Hepatocyte (in vitro differentiated cells): Measurements from ENCODE around the gene MYOD1. TPM values are rescaled to one million over a fixed set of nuclear protein-coding genes. Genes with fewer than 3 reads are reported as not detected.

Experiments used
- DNase-seq: peaks from one replicate; pipeline ENCODE4 v3.0.0-alpha.2; 2016; ENCODE audit warnings: low spot score
- H2AFZ ChIP-seq: fragments of 200-600 bp; sonication (generic); 2 replicates; pipeline ENCODE4 v1.6.0; 2016; ENCODE audit warnings: antibody characterized with exemption, mild to moderate bottlenecking
- H3K27ac ChIP-seq: fragments of 200-600 bp; sonication (generic); 2 replicates; pipeline ENCODE4 v1.5.1; 2016; ENCODE audit warnings: mild to moderate bottlenecking
- H3K27me3 ChIP-seq: fragments of 200-600 bp; sonication (generic); 2 replicates; pipeline ENCODE4 v1.6.1; 2016
- H3K36me3 ChIP-seq: fragments of 200-600 bp; sonication (generic); replicated peaks from 2 replicates; pipeline ENCODE4 v1.5.1; 2016; ENCODE audit warnings: low read depth; ENCODE audit not compliant: insufficient read depth
- H3K4me1 ChIP-seq: fragments of 200-600 bp; sonication (generic); 2 replicates; pipeline ENCODE4 v1.5.1; 2016; ENCODE audit warnings: mild to moderate bottlenecking, moderate library complexity; ENCODE audit not compliant: insufficient read depth
- H3K4me2 ChIP-seq: fragments of 200-600 bp; sonication (generic); 2 replicates; pipeline ENCODE4 v1.6.0; 2016
- H3K4me3 ChIP-seq: fragments of 200-600 bp; sonication (generic); 2 replicates; pipeline ENCODE4 v1.5.1; 2016; ENCODE audit warnings: mild to moderate bottlenecking
- H3K79me2 ChIP-seq: fragments of 200-600 bp; sonication (generic); 2 replicates; pipeline ENCODE4 v1.6.0; 2017; ENCODE audit warnings: mild to moderate bottlenecking
- H3K9me2 ChIP-seq: fragments of 200-600 bp; sonication (generic); replicated peaks from 2 replicates; pipeline ENCODE4 v1.6.0; 2017; ENCODE audit warnings: mild to moderate bottlenecking; ENCODE audit not compliant: insufficient read depth
- H3K9me3 ChIP-seq: fragments of 200-600 bp; sonication (generic); 2 replicates; pipeline ENCODE4 v1.5.1; 2016; ENCODE audit warnings: low read depth, mild to moderate bottlenecking
- H4K20me1 ChIP-seq: fragments of 200-600 bp; sonication (generic); 2 replicates; pipeline ENCODE4 v1.6.0; 2016; ENCODE audit warnings: mild to moderate bottlenecking; ENCODE audit not compliant: insufficient read depth, poor library complexity, severe bottlenecking
- EZH2 ChIP-seq: fragments of 200-600 bp; sonication (generic); IDR thresholded peaks from 2 replicates; pipeline ENCODE4 v1.6.1; 2016; ENCODE audit warnings: antibody characterized with exemption, mild to moderate bottlenecking, borderline replicate concordance
- EZH2phosphoT487 ChIP-seq: fragments of 200-600 bp; sonication (generic); IDR thresholded peaks from one replicate; pipeline ENCODE4 v1.6.1; 2018; ENCODE audit warnings: antibody characterized with exemption, mild to moderate bottlenecking, low read depth, moderate library complexity; ENCODE audit not compliant: unreplicated experiment, severe bottlenecking
- WGBS: methylation state at CpG from one replicate; pipeline ENCODE4 v1.1.6; 2016; ENCODE audit warnings: low lambda C conversion rate; ENCODE audit errors: missing lambda C conversion rate; 5-methylcytosine and 5-hydroxymethylcytosine counted together
- polyA plus RNA-seq: library from polyadenylated mRNA; unstranded; fragments of >200 nt; fragmentation: Nextera tagmentation; extraction: Ambion mirVana; gene quantifications from 2 replicates; pipeline ENCODE4 v1.2.1, GENCODE V29; 2016
- total RNA-seq: library from RNA; depleted of rRNA; stranded (reverse); fragments of >200 nt; gene quantifications from 2 replicates; pipeline ENCODE4 v1.2.3, GENCODE V29; 2014
- TF ChIP-seq, protein P1 (sequence below): fragments of 200-600 bp; sonication (generic); IDR thresholded peaks from 2 replicates; pipeline ENCODE4 v1.5.1; 2016; ENCODE audit warnings: antibody characterized with exemption, mild to moderate bottlenecking; ENCODE audit not compliant: poor library complexity

MYOD1 gene
- total and polyA plus RNA-seq, 2 experiments from 2014 or later = not detected

- Histone ChIP-seq H3K36me3 (no peaks in the 10 kb centered on the region), H3K79me2 (no peaks in the 10 kb centered on the region), H4K20me1 (no peaks in the 10 kb centered on the region), H3K27me3 (no peaks in the 10 kb centered on the region), H2AFZ (no peak overlapping the region), H3K4me2 (no peak overlapping the region), H3K9me2 (no peaks in the 10 kb centered on the region), H3K9me3 (no peaks in the 10 kb centered on the region), H3K4me3 (no peak overlapping the region), H3K4me1 (no peaks in the 10 kb centered on the region), H3K27ac (no peak overlapping the region)
- TF ChIP-seq EZH2 (no peak), EZH2phosphoT487 (no peak)
- TF ChIP-seq, protein P1, sequence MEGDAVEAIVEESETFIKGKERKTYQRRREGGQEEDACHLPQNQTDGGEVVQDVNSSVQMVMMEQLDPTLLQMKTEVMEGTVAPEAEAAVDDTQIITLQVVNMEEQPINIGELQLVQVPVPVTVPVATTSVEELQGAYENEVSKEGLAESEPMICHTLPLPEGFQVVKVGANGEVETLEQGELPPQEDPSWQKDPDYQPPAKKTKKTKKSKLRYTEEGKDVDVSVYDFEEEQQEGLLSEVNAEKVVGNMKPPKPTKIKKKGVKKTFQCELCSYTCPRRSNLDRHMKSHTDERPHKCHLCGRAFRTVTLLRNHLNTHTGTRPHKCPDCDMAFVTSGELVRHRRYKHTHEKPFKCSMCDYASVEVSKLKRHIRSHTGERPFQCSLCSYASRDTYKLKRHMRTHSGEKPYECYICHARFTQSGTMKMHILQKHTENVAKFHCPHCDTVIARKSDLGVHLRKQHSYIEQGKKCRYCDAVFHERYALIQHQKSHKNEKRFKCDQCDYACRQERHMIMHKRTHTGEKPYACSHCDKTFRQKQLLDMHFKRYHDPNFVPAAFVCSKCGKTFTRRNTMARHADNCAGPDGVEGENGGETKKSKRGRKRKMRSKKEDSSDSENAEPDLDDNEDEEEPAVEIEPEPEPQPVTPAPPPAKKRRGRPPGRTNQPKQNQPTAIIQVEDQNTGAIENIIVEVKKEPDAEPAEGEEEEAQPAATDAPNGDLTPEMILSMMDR = no peak
- WGBS = 93% methylated on average over 17 of the region's 17 CpGs
- no peak for DNase-seq
These were observed 52.0 kb downstream of the MYOD1 start for GRCh38 chr11:17771415-17771814.

Other genes with a start within 250 kb of the MYOD1 start
- 0.88 and 2.2 TPM in 2 replicates for gene ABCC8, start 242.7 kb upstream of the MYOD1 start, total RNA-seq
- 0.89 TPM in 1 of 2 replicates, not detected in the other for gene ABCC8, start 242.7 kb upstream of the MYOD1 start, polyA plus RNA-seq
- gene USH1C, start 175.2 kb upstream of the MYOD1 start, total RNA-seq = 58.8 and 60.6 TPM in 2 replicates
- gene USH1C, start 175.2 kb upstream of the MYOD1 start, polyA plus RNA-seq = 54.0 and 54.3 TPM in 2 replicates
- 0.16 and 0.27 TPM in 2 replicates for gene OTOG, start 172.3 kb upstream of the MYOD1 start, total RNA-seq
- gene OTOG, start 172.3 kb upstream of the MYOD1 start, polyA plus RNA-seq = 0.06 and 2.0 TPM in 2 replicates
- 0.08 and 0.20 TPM in 2 replicates for gene KCNC1, start 15.2 kb downstream of the MYOD1 start, total RNA-seq
- 0.01 and 0.66 TPM in 2 replicates for gene KCNC1, start 15.2 kb downstream of the MYOD1 start, polyA plus RNA-seq